NOMO-1 (cell line): ENCODE measurements around the gene DACH1.
A peak's percentile ranks its signal among the peaks of the same experiment; 100 is the strongest.

Source experiments
- DNase-seq, 2 experiments: peaks; one replicate each; lab custom pipeline; 2025; ENCODE audit not compliant: unreplicated experiment in 2 of 2; lab: John Stamatoyannopoulos, UW

The DACH1 gene

DNA sequence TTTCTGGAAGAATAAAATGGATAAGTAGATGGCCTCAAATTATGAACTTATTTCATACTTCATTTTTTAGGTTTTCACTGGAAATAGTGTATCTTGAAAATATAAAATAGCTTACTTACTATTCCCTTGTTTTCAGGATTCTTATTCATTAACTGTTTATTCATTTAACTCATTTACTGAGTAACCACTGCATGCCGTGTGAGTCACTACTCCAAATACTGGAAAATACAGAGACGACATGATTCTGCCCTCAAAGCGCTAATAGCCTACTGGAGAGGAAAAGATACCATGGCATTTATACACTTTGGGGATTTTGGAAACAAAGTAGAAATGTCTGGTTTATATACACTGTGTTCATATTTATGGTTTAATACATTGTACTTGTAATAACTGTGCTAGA, 270.9 kb downstream of the DACH1 start:
- no peak for DNase-seq

GRCh38 chr13:71593566-71593965, 273.4 kb downstream of the DACH1 start:
- DNase-seq, result no peak

DNA sequence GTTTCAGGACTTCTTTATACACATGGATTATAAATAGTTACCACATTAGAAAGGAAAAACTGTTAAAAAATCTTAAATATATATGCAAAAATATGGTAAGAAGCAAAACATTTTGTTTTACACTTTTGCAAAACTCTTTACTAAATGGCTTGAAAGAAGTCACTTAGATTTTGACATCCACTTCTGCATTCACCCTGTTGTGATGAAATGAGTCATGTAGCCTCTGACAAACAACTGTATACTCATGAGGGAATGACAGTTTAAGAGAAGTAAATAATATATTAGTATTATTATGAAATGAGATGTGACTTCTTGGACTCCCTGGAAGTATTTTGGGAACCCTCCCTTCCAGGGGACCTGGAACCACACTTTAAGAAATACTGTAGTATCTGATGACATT, 275.6 kb downstream of the DACH1 start:
- DNase-seq, result peak in 1 of 2 experiments; percentile 31

GRCh38 chr13:71590654-71591148, 276.3 kb downstream of the DACH1 start:
- DNase-seq, result no peak

DNA sequence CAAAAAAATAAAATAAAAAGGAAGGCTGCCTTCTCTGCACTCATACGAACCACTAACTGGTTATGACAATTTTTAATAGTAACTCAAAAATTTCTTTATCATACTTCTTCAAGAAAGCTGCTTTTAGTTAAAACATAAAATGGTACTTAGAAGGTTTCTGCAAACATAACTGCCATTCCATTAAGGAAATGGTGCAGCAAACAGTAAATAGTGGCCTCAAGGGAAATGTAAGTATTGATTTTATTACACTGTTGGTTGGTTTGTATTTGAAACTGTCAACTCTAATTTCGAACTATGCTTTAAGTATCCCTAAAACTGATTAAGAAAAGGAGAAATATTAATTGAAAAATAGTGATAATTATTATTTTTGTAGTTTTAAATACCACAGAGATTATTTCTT, 278.0 kb downstream of the DACH1 start:
- no peak for DNase-seq

DNA sequence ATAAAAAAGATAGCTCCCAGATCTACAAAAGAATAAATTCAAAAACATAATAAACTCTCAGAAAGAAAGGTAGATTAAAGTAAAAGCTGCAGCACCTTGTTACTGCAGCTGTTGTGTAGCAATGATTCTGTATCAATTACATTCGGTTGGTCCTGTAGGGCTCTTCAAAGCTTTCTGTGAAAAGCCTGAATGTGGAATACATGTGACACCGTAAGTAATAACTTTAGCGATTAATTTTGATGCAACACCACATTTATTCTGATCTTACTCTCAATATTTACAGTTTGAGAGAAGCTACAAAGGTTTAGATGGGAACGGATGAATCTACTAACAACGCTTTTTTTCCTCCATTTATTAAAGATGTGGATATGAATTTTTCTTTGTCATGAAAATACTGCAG, 279.2 kb downstream of the DACH1 start:
- no peak for DNase-seq

DNA sequence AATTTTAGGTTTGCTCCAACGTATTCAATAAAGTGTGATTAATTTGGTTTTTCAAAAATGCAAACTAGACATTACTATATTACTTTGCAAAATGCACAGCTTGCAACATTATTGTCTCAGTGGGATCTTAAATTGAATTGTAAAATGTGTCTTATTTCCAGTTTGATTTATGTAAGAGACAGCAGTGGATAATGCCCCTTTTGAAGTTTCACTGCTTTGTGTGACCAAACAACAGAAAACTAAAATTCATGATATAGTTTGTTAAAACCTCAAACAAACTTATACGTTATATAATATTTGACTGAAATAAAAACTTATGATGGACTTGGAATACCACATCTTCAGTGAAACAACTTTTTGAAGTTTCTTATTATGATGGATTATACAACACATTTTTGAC, 279.8 kb downstream of the DACH1 start:
- no peak for DNase-seq

GRCh38 chr13:71583581-71583980, 283.4 kb downstream of the DACH1 start:
- no peak for DNase-seq

DNA sequence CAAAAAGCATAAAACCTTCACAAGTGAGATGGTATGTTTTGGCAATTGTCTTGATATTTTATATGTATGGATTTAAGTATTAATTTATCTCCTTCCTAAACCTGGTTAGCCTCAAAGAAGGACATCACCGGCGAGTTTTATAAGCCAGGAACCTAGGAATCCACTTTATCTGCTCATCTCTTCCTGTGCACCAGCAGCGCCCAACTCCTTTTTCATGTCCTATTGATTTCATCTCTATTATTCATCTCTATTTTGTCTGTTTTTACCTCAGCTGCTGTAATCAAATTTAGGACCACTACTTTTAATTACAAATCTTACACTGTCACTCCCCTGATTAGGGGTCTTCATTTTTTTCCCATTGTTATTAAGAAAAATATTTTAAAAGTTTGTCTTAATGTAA, 286.4 kb downstream of the DACH1 start:
- DNase-seq, result no peak

GRCh38 chr13:71578048-71578447, 289.0 kb downstream of the DACH1 start:
- DNase-seq, result no peak

DNA sequence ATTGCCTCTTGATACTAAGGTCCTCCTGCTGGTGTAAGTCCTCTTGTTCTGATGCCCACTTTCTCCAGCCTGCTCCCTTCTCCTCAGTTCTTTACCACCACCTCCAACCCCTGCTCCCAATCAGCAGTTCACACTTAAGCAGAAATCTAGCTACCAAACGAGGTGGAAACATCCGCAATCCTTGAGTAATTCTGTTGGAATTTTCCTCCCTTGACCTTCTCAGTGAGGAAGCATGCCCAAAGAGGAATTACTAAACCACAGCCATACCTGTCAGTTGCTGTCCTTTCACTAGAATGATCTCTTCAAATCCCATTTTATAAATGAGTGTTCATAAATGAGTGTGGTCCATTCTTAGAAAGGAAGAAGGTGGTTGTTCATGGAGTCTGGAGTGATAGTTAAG, 289.9 kb downstream of the DACH1 start:
- no peak for DNase-seq

DNA sequence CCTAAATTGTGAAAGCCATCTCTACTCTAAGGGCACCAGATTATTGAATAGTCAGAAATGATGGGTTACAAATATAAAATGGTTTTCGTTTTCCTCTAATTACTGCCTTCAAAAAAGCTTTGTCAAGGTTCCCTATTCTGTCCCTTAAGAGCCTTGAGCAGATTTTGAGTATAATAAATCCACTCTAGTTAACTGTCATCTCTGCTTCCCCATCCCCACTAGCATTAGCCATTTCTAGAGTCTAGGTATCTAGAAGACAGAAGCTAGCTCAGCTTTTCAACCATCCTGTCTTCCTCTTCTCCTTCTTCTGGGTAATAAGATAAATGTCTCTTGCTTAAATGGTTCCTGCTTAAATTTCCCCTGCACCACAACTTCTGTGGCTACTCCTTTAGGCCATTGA, 290.4 kb downstream of the DACH1 start:
- DNase-seq, result peak; percentile 53 to 86

GRCh38 chr13:71546881-71547280, 320.1 kb downstream of the DACH1 start:
- DNase-seq, result no peak

DNA sequence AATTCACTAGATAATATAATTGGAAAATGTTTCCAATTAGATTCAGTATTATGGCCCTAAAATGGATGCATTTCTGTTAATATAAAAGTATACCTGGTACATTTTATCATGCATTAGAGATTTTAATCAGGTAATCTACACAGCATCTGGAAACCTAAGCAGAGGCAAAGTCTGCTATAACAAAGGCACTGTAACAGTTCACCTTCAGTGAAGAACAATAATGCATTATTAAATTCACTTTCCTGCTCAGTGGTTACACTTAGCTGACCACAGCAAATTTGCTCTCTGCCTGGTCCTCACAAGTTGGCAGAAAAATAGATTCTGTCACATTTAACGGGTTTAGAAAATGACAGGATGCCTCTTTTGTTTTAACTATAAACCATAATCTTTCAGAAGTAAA, 326.9 kb downstream of the DACH1 start:
- no peak for DNase-seq

DNA sequence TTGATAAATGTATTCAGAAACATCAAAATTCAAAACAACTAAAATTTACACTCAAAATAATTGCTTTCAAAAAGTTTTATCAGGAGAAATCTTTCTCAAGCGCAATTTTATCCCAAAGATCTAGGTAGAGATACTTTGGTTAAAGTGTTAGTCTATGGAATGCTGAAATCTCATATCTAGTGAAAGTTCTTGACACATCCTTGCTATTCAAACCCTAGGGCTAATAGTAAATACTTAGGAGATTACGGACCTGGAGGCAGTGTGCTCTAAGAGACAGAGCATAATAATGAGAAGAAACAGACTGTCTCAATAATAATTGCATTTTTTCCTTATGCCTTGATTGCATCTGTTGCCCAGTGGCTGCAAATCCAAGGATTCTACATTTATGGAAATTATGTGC, 330.8 kb downstream of the DACH1 start:
- DNase-seq, result no peak

DNA sequence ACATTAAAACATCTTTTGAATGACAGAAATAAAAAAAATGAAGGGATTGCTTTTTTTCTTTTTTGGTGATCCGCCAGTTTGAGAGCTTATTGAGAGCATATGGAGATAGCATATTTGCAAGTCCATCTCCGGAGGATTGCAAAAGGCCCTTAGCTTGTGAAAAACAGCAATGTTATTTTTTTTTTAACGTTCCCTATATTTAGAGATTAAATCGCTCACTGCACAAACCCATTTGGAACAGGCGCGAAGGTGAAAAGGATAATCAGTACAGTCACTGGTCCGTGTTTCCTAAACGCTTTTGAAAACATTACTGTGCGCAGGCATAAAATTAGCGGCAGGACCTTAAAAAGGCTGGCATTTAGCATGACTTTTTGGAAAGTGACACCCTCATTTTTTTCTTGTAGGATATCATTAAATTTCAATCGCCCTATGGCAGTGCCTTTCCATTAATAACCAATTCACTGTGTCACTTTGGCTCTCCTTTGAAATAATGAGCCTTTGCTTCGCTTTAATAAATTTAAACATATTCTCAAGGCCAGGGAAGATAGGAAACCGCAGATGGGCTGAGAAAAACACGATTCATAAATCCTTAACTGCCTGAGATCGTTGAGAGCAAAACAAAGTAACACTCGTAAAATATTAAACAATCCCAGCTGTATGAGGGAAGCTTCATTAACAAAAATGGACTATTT, 342.2 kb downstream of the DACH1 start:
- no peak for DNase-seq

- DNase-seq, result no peak
These were observed 342.8 kb downstream of the DACH1 start for GRCh38 chr13:71524245-71524612.

DNA sequence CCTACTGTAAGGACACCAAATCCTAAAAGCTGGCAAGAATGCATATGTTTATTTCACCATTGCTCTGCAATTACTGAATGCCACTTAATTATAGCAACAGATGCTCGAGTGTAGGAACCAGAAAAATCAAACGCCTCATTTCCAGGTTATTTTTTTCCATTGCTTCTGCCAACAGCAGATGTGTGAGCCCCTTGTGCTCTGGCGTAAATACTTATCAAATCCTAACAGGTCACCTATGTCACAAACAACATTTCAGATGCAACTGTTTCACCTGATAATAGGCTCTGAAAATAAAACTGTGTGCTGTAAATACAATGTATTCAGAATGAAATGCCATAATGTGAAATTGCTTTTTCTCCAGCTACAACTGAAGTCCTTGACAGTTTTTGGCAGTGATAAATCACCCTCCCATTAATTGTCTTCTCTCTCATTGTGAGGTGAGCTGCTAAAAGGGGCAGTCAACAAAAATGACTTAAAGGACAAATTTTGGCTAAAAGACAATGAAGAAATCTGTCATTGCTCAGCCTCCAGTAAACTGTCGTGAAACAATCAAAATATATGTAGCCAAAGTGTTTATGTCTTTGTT, 344.0 kb downstream of the DACH1 start:
- no peak for DNase-seq

DNA sequence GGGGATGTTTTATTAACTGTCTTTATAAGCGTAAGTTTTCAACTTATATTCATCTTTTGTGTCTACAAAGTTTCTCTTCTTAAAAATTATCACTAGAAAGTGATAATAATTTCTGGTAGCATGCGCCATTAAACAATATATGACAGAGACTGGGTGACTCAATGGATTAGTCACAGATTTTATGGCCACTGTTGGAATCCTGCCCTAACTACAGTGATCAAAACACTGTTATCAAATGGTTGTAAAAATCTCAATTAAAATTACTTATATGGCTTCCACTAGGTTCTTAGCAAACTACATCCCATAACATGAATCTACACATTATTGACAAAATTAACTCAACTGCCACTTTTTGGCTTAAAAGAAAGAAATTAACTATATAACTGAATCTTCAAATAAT, 350.0 kb downstream of the DACH1 start:
- no peak for DNase-seq

DNA sequence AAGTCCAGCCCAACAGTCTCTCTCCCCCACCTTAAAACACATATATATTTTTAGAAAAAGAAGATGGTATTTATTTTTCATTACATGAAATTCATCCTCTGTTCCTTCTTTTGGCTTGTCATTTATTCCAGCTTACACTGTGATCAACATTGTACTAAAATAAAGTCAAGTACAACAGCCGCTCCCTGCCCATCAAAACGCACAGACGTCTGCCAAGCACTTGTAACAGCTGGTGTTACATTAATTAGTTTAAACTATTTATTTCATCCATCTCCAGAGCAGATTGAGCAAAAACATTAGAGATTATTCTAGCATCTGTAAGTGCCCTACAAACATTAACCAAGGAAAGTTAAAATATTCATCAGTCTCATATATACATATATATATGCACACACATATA, 350.5 kb downstream of the DACH1 start:
- no peak for DNase-seq

DNA sequence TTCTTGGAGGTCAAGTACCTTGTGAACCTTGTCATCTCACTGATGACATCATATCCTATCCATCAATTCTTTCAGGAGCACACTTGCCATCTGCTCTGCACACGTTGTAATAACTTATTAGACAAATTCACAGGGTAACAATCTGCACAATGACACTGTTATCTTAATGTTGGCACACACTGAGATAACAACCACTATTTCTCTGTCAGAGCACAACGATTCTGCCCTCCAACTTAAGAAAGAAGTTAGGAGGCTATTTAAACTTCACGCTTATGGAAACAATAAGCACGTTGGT, 351.3 kb downstream of the DACH1 start:
- no peak for DNase-seq

- DNase-seq, result no peak
These were observed 351.9 kb downstream of the DACH1 start for GRCh38 chr13:71514900-71515743.
